GM11168 (cell line): ENCODE data around the gene DAGLA.
"Not testable (repeated sequence)": the region's sequence is repeated elsewhere in the genome, so short reads cannot be mapped to it uniquely, and the experiment has no call there.

Source experiments
- in situ Hi-C: fragments of 300-500 bp; cut with MboI; formaldehyde crosslinking; loops from one replicate; pipeline ENCODE4 v1.12.0; 2022; ENCODE audit warnings: low sequenced_read_pairs; ENCODE audit not compliant: unreplicated experiment

The DAGLA gene

DNA sequence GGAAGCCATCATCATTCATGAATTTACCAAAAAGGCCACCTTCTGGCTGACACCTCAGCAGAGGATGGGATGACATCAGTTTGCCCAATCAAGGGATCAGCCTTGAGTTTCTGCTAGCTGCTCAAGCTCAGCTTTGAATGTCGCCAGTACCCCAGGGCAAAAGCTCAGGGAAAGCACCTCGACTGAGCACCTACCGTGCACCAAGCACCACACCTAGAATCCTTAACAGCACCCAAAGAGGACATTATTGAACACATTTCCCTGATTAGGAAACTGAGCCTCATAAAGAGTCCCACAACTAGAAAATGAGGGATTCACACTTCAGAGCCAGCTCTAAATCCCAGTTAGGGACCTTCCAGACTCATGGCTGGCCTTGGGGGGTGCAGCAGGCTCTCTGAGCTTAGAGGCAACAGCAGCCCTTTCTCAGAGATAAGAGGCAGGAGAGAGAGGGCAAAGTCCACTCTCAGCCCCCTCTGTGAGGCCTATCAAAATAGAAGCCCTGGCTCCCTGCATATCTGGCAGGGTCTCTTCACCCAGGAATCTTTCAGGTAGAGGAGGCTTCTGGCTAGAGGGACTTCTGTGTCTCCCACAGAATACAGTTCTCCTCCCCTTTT, 13.4 kb upstream of the DAGLA start:
- in situ Hi-C loops: no loop called here

GRCh38 chr11:61667684-61668305, 12.4 kb upstream of the DAGLA start:
- in situ Hi-C loops: no loop called here

GRCh38 chr11:61669417-61669816, 10.8 kb upstream of the DAGLA start:
- in situ Hi-C loops: no loop called here

GRCh38 chr11:61670626-61671025, 9.6 kb upstream of the DAGLA start:
- in situ Hi-C loops: no loop called here

GRCh38 chr11:61671527-61671926, 8.7 kb upstream of the DAGLA start:
- in situ Hi-C loops: no loop called here

- in situ Hi-C loops: not testable (repeated sequence)
Observed at GRCh38 chr11:61673946-61674467, 6.2 kb upstream of the DAGLA start.

- in situ Hi-C loops: no loop called here
Observed at GRCh38 chr11:61675826-61676225, 4.4 kb upstream of the DAGLA start.

DNA sequence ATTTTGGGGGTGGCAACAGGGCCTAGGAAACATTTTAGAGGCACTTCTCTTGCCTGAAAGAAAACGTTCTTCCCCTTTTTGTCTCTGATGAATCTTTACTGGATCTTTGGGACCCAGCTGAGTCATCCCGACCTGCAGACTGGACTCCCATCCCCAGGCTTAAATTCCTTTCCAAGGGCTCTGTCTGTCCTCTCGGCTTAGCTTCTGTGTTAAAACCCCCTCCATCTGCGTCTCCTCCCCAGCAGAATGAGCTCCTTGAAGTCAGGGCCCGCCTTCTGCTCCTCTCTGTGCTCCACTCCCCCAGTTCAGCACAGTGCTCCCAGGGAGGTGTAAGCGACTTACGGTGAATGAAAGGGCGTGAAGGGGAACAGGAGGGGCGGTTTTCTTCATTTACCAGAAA, 895 bp upstream of the DAGLA start:
- in situ Hi-C loops: no loop called here

GRCh38 chr11:61680622-61681221, 531 bp downstream of the DAGLA start:
- in situ Hi-C loops: no loop called here

GRCh38 chr11:61682093-61682732, 2.0 kb downstream of the DAGLA start:
- in situ Hi-C loops: no loop called here

DNA sequence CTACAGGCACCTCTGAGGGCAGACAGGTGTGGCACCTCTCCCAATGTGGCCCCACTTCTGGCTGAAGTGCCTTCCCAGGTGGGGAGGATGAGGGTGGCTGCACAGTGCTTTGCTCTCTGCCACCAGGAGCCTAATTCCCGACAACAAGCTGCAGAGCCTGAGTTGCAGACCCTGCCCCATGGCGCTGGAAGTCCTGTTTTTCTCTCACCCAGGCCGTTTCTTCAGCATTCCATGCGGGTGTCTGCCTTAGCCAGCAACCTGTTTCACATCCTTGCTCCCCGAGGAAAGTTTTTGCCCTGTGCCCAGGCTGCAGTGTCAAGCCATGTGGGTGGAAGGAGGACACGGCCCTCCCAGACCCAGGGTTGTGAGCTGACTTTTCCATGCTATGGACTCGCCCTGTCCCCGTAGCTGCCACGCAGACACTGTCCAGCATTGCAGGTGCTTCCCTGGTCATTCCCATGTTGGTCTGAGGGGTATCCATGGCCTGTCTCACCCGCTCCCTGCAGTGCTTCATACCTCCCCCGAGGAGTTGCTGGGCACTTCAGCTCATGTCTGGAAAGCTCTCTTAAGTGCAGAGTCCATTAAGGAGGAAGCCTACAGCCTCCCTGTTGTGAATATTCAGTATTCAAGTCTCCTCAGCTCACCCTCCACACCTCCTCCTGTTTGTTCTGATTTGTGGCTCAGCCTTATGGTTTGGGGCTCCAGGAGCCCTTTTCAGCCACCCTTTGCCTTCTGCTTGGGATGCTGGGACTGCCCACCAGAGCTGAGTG, 2.9 kb downstream of the DAGLA start:
- in situ Hi-C loops: no loop called here

GRCh38 chr11:61683961-61684869, 4.0 kb downstream of the DAGLA start:
- in situ Hi-C loops: no loop called here

DNA sequence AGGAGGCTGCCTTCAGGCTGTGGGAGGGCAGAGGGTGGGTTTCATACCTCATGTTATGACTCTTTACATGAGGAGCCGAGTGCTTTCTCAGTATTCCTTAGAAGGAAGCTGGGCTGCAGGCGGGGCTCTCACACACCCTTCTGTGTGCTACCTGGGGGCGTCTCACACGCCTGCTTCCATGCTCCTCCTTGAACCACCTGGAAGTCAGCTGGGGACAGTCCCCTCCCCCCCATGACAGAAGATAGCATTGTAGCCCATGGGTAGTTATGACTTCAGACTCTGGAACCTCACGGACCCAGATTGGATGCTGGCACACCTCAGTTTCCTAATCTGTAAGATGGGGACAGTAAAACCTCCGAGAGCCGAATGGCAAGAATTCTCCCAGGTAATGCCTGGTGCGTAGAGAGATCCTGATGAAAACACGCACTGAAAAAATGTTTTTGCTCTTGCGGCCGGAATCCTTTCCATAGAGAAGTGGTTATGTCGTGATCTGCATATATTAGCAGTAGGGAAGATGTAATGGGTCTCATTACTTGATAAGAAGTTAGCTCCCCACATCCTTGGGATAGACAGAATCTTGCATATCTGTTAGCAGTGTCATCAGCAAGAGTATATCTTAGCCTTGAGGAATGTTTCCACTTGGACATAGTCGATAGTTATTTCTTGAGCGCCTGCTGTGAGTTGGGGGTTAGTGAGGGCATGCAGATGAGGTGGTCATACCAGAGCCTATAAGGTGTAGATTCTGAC, 4.9 kb downstream of the DAGLA start:
- in situ Hi-C loops: no loop called here

DNA sequence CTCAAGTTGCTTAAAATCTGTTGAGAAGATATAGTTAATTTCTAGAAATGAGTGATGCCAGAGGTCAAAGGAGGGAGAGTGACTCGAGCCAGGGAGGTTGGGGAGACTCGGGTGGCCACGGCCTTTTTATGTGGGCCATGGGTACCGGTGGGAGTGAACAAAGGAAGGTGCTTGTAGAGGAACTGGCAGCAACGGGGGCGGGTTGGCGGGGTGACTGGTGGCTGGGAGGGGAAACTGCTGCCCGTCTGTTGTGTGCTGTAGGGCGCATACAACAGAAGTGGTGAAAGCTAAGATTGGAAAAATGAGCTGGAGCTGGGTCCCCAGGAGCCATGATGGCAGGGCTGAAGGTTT, 5.4 kb downstream of the DAGLA start:
- in situ Hi-C loops: no loop called here

GRCh38 chr11:61686066-61686465, 5.9 kb downstream of the DAGLA start:
- in situ Hi-C loops: no loop called here

DNA sequence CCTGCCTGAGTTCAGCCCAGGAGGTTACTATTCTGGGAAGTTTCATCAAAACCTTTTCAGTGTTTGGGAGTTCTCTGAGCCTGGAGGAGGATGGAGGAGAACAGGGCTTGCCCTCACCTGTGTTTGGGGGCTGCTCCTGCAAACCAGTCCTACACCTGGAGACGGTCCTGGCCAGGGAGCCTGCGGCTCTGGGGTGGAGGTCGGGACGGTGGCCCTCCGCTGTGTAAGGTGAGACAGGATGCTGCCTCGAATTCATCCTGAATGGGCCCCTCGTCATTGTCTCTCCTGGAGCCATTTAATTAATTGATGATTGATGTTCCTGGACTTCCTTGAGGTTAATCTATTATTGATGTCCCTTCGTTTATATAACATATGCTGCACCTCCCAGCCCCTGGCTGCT, 6.3 kb downstream of the DAGLA start:
- in situ Hi-C loops: no loop called here

GRCh38 chr11:61687420-61687819, 7.2 kb downstream of the DAGLA start:
- in situ Hi-C loops: no loop called here

GRCh38 chr11:61688365-61689163, 8.4 kb downstream of the DAGLA start:
- in situ Hi-C loops: no loop called here
